ENCODE results near the gene SUGCT. TPM values are rescaled to one million over a fixed set of nuclear protein-coding genes. Genes with fewer than 3 reads are reported as not detected.

The SUGCT gene
- total and polyA plus RNA-seq, 2 of the 8 experiments (the other 6 are each of a cell fraction or from before 2014, with no cell fraction given) = 2.8 to 5.4 TPM

GRCh38 chr7:40455485-40455884 is 320.7 kb downstream of the SUGCT start (continued):
- TF ChIP-seq RBBP5 (IDR thresholded peaks at IDR 0.05; ENCODE audit: borderline replicate concordance, low read depth, low read length) = no peak
